A673 (cell line): ENCODE results near the gene PREX1.

Experiments
- EZH2 ChIP-seq: fragments of 200-600 bp; sonication (generic); IDR thresholded peaks from 2 replicates; pipeline ENCODE4 v1.6.1; 2017; ENCODE audit warnings: borderline replicate concordance, low read depth, mild to moderate bottlenecking, mixed read lengths, antibody characterized with exemption, low read length; ENCODE audit not compliant: poor library complexity, severe bottlenecking
- TF ChIP-seq, protein P1 (sequence below): fragments of 300-800, 200-600 bp; sonication (generic); conservative IDR thresholded peaks from 2 replicates; pipeline ENCODE4 v1.5.1; 2017; ENCODE audit warnings: low read depth, mild to moderate bottlenecking, antibody characterized with exemption, low read length, moderate library complexity, mixed read lengths

DNA sequence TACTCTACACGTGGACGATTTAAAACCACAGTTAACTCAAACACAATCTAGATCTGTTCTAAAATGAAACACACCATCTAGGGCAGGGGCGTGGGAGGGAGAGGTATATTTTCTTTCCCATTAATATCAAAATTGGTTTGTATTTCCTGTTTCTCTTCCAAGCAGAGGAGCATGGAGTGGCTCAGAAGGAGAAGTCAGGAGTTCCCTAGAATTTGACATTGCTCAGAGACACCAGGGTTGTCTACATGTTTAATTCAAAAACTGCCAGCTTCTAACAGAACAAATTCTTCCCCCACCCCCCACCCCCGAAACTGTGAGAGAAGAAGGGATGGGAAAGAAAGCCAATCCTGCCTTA is 2.3 kb downstream of the PREX1 start:
- TF ChIP-seq, protein P1, sequence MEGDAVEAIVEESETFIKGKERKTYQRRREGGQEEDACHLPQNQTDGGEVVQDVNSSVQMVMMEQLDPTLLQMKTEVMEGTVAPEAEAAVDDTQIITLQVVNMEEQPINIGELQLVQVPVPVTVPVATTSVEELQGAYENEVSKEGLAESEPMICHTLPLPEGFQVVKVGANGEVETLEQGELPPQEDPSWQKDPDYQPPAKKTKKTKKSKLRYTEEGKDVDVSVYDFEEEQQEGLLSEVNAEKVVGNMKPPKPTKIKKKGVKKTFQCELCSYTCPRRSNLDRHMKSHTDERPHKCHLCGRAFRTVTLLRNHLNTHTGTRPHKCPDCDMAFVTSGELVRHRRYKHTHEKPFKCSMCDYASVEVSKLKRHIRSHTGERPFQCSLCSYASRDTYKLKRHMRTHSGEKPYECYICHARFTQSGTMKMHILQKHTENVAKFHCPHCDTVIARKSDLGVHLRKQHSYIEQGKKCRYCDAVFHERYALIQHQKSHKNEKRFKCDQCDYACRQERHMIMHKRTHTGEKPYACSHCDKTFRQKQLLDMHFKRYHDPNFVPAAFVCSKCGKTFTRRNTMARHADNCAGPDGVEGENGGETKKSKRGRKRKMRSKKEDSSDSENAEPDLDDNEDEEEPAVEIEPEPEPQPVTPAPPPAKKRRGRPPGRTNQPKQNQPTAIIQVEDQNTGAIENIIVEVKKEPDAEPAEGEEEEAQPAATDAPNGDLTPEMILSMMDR, result no peak
- no peak for TF ChIP-seq EZH2
